Testis (tissue), 3 donors: ENCODE results near the gene EDA. TPM values are rescaled to one million over a fixed set of nuclear protein-coding genes. Genes with fewer than 3 reads are reported as not detected.

Experiments
- DNase-seq: peaks from one replicate; pipeline ENCODE4 v3.0.0-alpha.2; 2019
- H3K27ac ChIP-seq, 2 donors: fragments of 200-600 bp; sonication (generic); one replicate each; pipeline ENCODE4 v1.5.1; 2019
- H3K27me3 ChIP-seq: fragments of 200-600 bp; sonication (generic); one replicate; pipeline ENCODE4 v1.5.1; 2019
- H3K36me3 ChIP-seq: fragments of 200-600 bp; sonication (generic); one replicate; pipeline ENCODE4 v1.5.1; 2017; ENCODE audit warnings: low read depth; ENCODE audit errors: missing control alignments
- H3K4me1 ChIP-seq: fragments of 200-600 bp; sonication (generic); one replicate; pipeline ENCODE4 v1.5.1; 2019
- H3K4me3 ChIP-seq, 2 donors: fragments of 200-600 bp; sonication (generic); one replicate each; pipeline ENCODE4 v1.5.1; 2017 to 2019
- H3K9me3 ChIP-seq: fragments of 200-600 bp; sonication (generic); one replicate; pipeline ENCODE4 v1.5.1; 2017
- POLR2A ChIP-seq: fragments of 450-650 bp; IDR thresholded peaks from one replicate; pipeline ENCODE4 v1.6.1; 2017; ENCODE audit warnings: antibody characterized with exemption, mild to moderate bottlenecking, moderate library complexity
- WGBS, 2 donors: methylation state at CpG; one replicate each; pipeline ENCODE4 v1.1.5; 2018; 5-methylcytosine and 5-hydroxymethylcytosine counted together
- intact Hi-C: fragments of 100-400 bp; cut with DNase I; formaldehyde crosslinking; loops from one replicate; pipeline ENCODE4 v1.15.1; 2023; ENCODE audit warnings: low total_unique reads
- polyA plus RNA-seq: library from polyadenylated mRNA; stranded (reverse); fragments of 350-450 nt; fragmentation: Illumina TruSeq; extraction: RNeasy Lipid Tissue Mini Kit (QIAGEN cat#74804); gene quantifications from one replicate; pipeline ENCODE4 v1.2.3, GENCODE V29; 2014; ENCODE audit warnings: low read depth, low replicate concordance; ENCODE audit not compliant: insufficient read depth
- total RNA-seq, 2 donors: library from RNA; depleted of rRNA; stranded (reverse); fragments of >200 nt; gene quantifications; one replicate each; pipeline ENCODE4 v1.2.3, GENCODE V29; 2016
- TF ChIP-seq, protein P1 (sequence below), 3 experiments: fragments of 450-650 bp in 2 of 3; fragments of 200-600 bp in 1 of 3; sonication (generic) in 1 of 3; IDR thresholded peaks; one replicate each; pipeline ENCODE4 v1.5.1; 2016 to 2019; ENCODE audit warnings: antibody characterized with exemption in 3 of 3, mild to moderate bottlenecking in 2 of 3, moderate library complexity in 1 of 3

The EDA gene
- total and polyA plus RNA-seq, 3 donors from 2014 or later = 3.0 to 4.6 (median 4.3) TPM

DNA sequence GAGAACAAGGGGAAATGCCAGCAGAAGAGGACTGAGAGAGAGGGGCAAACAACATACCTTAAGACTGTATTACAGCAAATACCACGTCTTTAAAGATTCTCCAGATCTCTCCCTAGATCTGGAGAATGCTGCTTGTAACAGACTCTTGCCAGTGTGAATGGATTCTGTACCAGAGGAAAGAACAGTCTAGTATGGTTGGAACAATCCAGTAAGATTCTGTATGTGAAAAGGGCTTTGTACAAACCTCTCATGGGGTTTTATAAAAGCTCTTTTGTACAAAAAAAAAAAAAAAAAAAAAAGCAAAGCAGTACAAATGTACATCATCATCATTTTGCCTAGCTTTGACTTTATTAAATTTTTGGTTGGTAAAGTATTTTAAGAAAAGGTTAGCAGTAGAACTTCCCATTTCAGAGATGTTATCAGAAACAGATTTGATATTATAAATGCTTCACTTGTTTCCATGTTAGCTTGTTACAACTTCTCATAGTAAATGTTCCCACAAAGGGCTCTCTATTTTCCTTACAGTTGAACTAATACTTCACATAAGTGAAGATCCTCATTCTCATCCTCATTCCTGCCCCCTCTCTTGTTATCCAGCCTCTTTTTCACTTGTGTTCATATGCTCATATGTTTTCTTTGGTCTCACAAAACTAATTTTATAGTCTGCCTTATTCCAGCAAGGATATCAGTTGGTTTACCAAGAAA lies 144.2 kb downstream of the EDA start:
- H3K9me3 ChIP-seq = no peaks in the 10 kb centered on the region
- H3K36me3 ChIP-seq = no peaks in the 10 kb centered on the region
- TF ChIP-seq POLR2A = no peak
- TF ChIP-seq, protein P1, sequence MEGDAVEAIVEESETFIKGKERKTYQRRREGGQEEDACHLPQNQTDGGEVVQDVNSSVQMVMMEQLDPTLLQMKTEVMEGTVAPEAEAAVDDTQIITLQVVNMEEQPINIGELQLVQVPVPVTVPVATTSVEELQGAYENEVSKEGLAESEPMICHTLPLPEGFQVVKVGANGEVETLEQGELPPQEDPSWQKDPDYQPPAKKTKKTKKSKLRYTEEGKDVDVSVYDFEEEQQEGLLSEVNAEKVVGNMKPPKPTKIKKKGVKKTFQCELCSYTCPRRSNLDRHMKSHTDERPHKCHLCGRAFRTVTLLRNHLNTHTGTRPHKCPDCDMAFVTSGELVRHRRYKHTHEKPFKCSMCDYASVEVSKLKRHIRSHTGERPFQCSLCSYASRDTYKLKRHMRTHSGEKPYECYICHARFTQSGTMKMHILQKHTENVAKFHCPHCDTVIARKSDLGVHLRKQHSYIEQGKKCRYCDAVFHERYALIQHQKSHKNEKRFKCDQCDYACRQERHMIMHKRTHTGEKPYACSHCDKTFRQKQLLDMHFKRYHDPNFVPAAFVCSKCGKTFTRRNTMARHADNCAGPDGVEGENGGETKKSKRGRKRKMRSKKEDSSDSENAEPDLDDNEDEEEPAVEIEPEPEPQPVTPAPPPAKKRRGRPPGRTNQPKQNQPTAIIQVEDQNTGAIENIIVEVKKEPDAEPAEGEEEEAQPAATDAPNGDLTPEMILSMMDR (IDR thresholded peaks at IDR 0.05) = no peak
- no peaks in the 10 kb centered on the region for H3K4me1 ChIP-seq
- WGBS, 2 donors = 67 to 86% methylated on average over 1 of the region's 1 CpG
- H3K27me3 ChIP-seq = no peaks in the 10 kb centered on the region
- intact Hi-C loops = no loop called here
- H3K4me3 ChIP-seq = no peak overlapping the region
- no peak overlapping the region for H3K27ac ChIP-seq
- no peak for DNase-seq

GRCh38 chrX:69761633-69762032 lies 145.7 kb downstream of the EDA start:
- DNase-seq = no peak
- intact Hi-C loops = no loop called here
- WGBS, 2 donors = 56 to 64% methylated on average over 3 of the region's 3 CpGs
- no peak overlapping the region for H3K27ac ChIP-seq
- H3K4me1 ChIP-seq = no peaks in the 10 kb centered on the region
- H3K27me3 ChIP-seq = no peaks in the 10 kb centered on the region
- no peak for TF ChIP-seq POLR2A
- TF ChIP-seq, protein P1 (IDR thresholded peaks at IDR 0.05) = no peak
- H3K9me3 ChIP-seq = no peaks in the 10 kb centered on the region
- H3K36me3 ChIP-seq = no peaks in the 10 kb centered on the region
- no peak overlapping the region for H3K4me3 ChIP-seq

DNA sequence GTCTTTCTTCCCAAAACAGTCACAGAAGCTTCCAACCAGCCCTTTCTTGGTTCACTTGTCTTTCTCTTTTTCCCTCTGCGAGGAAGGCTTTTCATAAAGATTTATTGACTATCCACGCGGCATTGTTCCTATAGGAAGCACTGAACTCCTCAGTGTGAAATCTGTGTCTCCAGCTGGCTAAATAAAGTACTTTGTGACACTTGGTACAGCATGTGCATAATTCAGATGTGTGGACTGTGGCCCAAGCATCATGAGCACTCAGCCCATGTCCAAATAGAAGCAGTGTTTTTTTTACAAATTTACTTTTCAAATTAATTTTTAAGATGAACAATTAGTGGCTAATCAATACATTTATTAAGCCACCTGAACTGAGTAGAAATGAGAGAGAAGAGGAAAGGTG lies 146.4 kb downstream of the EDA start:
- H3K9me3 ChIP-seq = no peaks in the 10 kb centered on the region
- TF ChIP-seq, protein P1 (IDR thresholded peaks at IDR 0.05) = no peak
- TF ChIP-seq POLR2A = no peak
- DNase-seq = no peak
- no peaks in the 10 kb centered on the region for H3K4me1 ChIP-seq
- H3K4me3 ChIP-seq = no peak overlapping the region
- intact Hi-C loops = no loop called here
- 70 to 88% methylated on average over 3 of the region's 3 CpGs for WGBS, 2 donors
- no peaks in the 10 kb centered on the region for H3K36me3 ChIP-seq
- no peaks in the 10 kb centered on the region for H3K27me3 ChIP-seq
- no peak overlapping the region for H3K27ac ChIP-seq

DNA sequence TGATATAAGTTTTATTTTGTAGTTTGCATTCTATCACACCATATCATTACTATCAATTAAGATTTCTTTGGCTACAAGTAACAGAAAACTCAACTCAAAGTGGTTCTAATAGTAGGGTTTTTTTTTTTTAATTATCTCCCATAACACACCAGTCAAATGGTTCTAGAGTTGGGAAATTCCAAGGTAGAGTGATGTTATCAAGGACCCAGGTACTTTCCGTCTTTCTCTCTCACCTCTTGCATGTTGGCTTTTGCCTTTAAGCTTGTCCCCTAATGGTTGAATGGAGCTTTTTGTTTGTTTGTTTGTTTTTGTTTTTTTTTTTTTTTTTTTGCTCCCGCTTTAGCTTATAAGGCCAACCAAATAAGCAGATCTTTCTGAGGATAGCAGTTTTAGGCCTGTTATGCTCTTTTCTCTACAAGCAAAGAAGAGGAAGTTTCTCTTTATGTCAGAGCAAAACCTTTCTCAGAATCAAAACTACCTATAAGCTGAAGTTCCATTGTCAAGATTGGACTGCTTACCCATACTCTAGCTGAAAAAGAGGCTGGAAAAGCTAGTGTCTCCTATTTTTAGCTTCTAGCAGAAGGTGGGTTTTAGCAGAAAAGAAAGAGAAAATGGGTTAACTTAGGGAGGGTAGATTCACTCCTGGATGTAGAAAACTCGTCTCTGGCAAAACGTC lies 177.5 kb downstream of the EDA start:
- WGBS, 2 donors = 60 to 75% methylated on average over 4 of the region's 4 CpGs
- H3K27me3 ChIP-seq = no peaks in the 10 kb centered on the region
- H3K4me1 ChIP-seq = no peaks in the 10 kb centered on the region
- no peak for TF ChIP-seq POLR2A
- TF ChIP-seq, protein P1 (IDR thresholded peaks at IDR 0.05) = no peak
- H3K4me3 ChIP-seq = no peak overlapping the region
- H3K9me3 ChIP-seq = no peaks in the 10 kb centered on the region
- intact Hi-C loops = loop anchor here (10.0 kb wide), 1 partner anchor 101 kb away; no protein-coding TSS in a partner anchor
- H3K27ac ChIP-seq = no peak overlapping the region
- H3K36me3 ChIP-seq = no peaks in the 10 kb centered on the region
- no peak for DNase-seq
